ENCODE results near the gene SPDYC.

DNA sequence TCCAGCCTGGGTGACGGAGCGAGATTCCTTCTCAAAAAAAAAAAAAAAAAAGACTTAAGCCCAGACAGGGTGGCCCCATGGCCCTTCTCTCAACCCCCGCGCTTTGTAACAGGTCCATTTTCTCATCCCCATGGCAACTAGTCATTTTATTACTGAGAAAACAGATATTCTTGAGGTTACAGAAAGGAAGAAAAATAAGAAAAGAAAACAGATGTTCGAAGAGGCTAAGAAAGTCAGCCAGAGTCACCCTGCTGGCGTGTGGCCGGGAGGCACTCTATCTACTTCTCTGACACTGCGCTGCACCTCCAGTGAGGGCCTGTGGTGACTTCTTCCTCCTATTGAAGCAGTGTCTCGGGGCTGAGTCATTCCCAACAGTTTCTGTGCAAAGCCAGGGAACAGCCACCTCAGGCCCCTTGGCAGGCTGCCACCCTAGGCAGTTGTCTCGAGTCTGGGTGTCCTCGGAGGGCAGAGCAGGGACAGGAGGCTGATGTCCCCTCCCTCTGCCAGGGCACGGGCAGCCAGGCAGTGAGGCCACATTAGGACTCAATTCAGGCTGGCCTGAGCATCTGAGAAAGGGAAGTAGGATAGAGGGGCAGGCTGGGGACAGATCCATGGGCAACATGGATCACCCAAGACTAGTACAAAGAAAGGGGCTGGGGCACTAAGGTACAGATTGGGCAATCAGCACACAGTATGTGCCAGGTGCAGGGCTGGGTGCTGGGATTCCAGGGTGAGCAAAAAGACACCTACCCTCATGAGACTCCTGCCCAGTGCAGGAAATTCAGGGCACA is 19.3 kb upstream of the SPDYC start:
- TF ChIP-seq CTCF (conservative IDR thresholded peaks at IDR 0.05; ENCODE audit: low read depth, low read length) (no peak), EZH2phosphoT487 (IDR thresholded peaks at IDR 0.05; ENCODE audit: borderline replicate concordance, low read length) (0 out of 2 replicates have a peak, but pooled peaks have one; percentile 39)

Measured in PC-3 (cell line).